Hepatocyte (in vitro differentiated cells): ENCODE data around the gene INCENP. TPM values are rescaled to one million over a fixed set of nuclear protein-coding genes. Genes with fewer than 3 reads are reported as not detected.

ENCODE experiments used
- DNase-seq: peaks from one replicate; pipeline ENCODE4 v3.0.0-alpha.2; 2016; ENCODE audit warnings: low spot score
- H2AFZ ChIP-seq: fragments of 200-600 bp; sonication (generic); 2 replicates; pipeline ENCODE4 v1.6.0; 2016; ENCODE audit warnings: antibody characterized with exemption, mild to moderate bottlenecking
- H3K27ac ChIP-seq: fragments of 200-600 bp; sonication (generic); 2 replicates; pipeline ENCODE4 v1.5.1; 2016; ENCODE audit warnings: mild to moderate bottlenecking
- H3K27me3 ChIP-seq: fragments of 200-600 bp; sonication (generic); 2 replicates; pipeline ENCODE4 v1.6.1; 2016
- H3K36me3 ChIP-seq: fragments of 200-600 bp; sonication (generic); replicated peaks from 2 replicates; pipeline ENCODE4 v1.5.1; 2016; ENCODE audit warnings: low read depth; ENCODE audit not compliant: insufficient read depth
- H3K4me1 ChIP-seq: fragments of 200-600 bp; sonication (generic); 2 replicates; pipeline ENCODE4 v1.5.1; 2016; ENCODE audit warnings: mild to moderate bottlenecking, moderate library complexity; ENCODE audit not compliant: insufficient read depth
- H3K4me2 ChIP-seq: fragments of 200-600 bp; sonication (generic); 2 replicates; pipeline ENCODE4 v1.6.0; 2016
- H3K4me3 ChIP-seq: fragments of 200-600 bp; sonication (generic); 2 replicates; pipeline ENCODE4 v1.5.1; 2016; ENCODE audit warnings: mild to moderate bottlenecking
- H3K79me2 ChIP-seq: fragments of 200-600 bp; sonication (generic); 2 replicates; pipeline ENCODE4 v1.6.0; 2017; ENCODE audit warnings: mild to moderate bottlenecking
- H3K9me2 ChIP-seq: fragments of 200-600 bp; sonication (generic); replicated peaks from 2 replicates; pipeline ENCODE4 v1.6.0; 2017; ENCODE audit warnings: mild to moderate bottlenecking; ENCODE audit not compliant: insufficient read depth
- H3K9me3 ChIP-seq: fragments of 200-600 bp; sonication (generic); 2 replicates; pipeline ENCODE4 v1.5.1; 2016; ENCODE audit warnings: low read depth, mild to moderate bottlenecking
- H4K20me1 ChIP-seq: fragments of 200-600 bp; sonication (generic); 2 replicates; pipeline ENCODE4 v1.6.0; 2016; ENCODE audit warnings: mild to moderate bottlenecking; ENCODE audit not compliant: insufficient read depth, poor library complexity, severe bottlenecking
- EZH2 ChIP-seq: fragments of 200-600 bp; sonication (generic); IDR thresholded peaks from 2 replicates; pipeline ENCODE4 v1.6.1; 2016; ENCODE audit warnings: antibody characterized with exemption, mild to moderate bottlenecking, borderline replicate concordance
- EZH2phosphoT487 ChIP-seq: fragments of 200-600 bp; sonication (generic); IDR thresholded peaks from one replicate; pipeline ENCODE4 v1.6.1; 2018; ENCODE audit warnings: antibody characterized with exemption, mild to moderate bottlenecking, low read depth, moderate library complexity; ENCODE audit not compliant: unreplicated experiment, severe bottlenecking
- WGBS: methylation state at CpG from one replicate; pipeline ENCODE4 v1.1.6; 2016; ENCODE audit warnings: low lambda C conversion rate; ENCODE audit errors: missing lambda C conversion rate; 5-methylcytosine and 5-hydroxymethylcytosine counted together
- polyA plus RNA-seq: library from polyadenylated mRNA; unstranded; fragments of >200 nt; fragmentation: Nextera tagmentation; extraction: Ambion mirVana; gene quantifications from 2 replicates; pipeline ENCODE4 v1.2.1, GENCODE V29; 2016
- total RNA-seq: library from RNA; depleted of rRNA; stranded (reverse); fragments of >200 nt; gene quantifications from 2 replicates; pipeline ENCODE4 v1.2.3, GENCODE V29; 2014
- TF ChIP-seq, protein P1 (sequence below): fragments of 200-600 bp; sonication (generic); IDR thresholded peaks from 2 replicates; pipeline ENCODE4 v1.5.1; 2016; ENCODE audit warnings: antibody characterized with exemption, mild to moderate bottlenecking; ENCODE audit not compliant: poor library complexity

INCENP gene
- total and polyA plus RNA-seq, 2 experiments from 2014 or later = 2.2 to 12.8 TPM

DNA sequence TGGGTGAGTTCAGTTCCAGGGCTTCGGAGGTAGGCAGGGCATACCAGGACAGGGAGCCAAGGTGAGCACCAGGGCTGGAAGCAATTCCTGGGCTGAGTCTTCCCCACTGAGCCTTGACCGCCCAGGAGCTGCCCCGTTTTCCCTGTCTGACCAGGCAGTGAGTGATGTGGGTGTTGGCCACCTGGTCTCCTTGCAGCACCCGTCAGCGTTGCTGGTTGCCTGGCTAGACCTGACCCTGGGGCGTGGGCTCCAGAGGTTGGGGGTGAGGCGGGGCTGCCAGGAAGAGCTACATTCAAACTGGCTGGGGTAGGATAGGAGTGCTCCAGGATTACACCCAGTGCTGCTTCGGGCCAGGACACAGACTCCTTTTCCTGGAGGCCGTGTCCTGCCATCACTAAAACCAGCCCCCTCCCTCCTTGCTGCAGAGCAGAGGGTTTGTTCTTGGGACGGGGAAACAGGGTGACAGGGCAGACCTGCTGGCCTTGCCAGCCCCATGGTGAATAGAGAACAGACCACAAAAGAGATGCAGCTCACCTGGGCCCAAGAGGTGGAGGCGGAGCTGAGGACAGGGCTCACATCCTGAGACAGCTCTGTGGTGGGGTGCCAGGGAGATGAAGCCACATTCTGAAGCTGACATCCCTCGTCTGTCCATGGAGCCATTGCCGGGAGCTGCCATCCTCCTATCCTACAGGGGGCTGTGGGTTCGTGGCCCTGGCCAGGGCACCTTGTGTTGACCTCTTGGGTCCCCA, 14.2 kb downstream of the INCENP start:
- peaks cover 1% of the 10 kb centered on the region for H3K79me2 ChIP-seq
- WGBS = 93% methylated on average over 14 of the region's 14 CpGs
- no peak for DNase-seq
- no peaks in the 10 kb centered on the region for H3K9me3 ChIP-seq
- H4K20me1 ChIP-seq = no peaks in the 10 kb centered on the region
- TF ChIP-seq EZH2phosphoT487 (no peak), EZH2 (no peak)
- TF ChIP-seq, protein P1, sequence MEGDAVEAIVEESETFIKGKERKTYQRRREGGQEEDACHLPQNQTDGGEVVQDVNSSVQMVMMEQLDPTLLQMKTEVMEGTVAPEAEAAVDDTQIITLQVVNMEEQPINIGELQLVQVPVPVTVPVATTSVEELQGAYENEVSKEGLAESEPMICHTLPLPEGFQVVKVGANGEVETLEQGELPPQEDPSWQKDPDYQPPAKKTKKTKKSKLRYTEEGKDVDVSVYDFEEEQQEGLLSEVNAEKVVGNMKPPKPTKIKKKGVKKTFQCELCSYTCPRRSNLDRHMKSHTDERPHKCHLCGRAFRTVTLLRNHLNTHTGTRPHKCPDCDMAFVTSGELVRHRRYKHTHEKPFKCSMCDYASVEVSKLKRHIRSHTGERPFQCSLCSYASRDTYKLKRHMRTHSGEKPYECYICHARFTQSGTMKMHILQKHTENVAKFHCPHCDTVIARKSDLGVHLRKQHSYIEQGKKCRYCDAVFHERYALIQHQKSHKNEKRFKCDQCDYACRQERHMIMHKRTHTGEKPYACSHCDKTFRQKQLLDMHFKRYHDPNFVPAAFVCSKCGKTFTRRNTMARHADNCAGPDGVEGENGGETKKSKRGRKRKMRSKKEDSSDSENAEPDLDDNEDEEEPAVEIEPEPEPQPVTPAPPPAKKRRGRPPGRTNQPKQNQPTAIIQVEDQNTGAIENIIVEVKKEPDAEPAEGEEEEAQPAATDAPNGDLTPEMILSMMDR = no peak
- H3K4me3 ChIP-seq = no peak overlapping the region
- no peaks in the 10 kb centered on the region for H3K4me1 ChIP-seq
- H2AFZ ChIP-seq = no peak overlapping the region
- no peaks in the 10 kb centered on the region for H3K27me3 ChIP-seq
- no peaks in the 10 kb centered on the region for H3K36me3 ChIP-seq
- H3K4me2 ChIP-seq = no peak overlapping the region
- H3K27ac ChIP-seq = no peak overlapping the region
- H3K9me2 ChIP-seq = no peaks in the 10 kb centered on the region

DNA sequence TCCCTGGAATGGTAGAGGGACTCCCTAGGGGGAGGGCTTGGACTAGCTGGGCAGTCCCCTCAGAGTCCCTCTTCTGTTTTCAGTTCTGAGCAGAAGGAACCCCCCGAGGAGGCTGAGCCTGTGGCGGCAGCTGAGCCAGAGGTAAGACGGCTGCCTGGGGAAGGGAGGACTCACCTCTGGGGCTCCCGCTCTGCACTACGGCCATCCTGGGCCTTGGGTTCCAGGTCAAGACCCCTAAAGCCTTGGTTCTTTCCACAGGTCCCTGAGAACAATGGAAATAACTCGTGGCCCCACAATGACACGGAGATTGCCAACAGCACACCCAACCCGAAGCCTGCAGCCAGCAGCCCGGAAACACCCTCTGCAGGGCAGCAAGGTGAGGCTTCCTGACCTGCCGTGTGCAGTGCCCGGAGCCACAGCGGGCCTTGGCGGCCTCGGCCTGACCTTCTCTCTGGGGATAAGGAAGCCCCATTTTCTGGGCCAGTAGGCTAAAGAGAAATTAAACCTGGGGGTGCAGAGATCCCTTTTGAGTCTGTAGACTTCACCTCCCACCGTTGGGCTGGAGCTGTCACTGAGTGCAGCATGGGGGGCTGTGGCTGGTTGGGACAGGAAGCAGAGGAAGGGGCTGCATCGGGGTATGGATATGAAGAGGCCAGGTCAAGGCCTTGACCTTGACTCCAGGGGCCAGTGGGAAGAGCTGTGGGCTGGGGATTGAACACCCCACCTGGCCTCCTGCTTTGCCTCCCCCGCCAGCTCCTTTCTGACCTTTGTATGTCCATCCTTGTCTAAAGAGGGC, 15.0 kb downstream of the INCENP start:
- H3K4me2 ChIP-seq = no peak overlapping the region

GRCh38 chr11:62139526-62140303, 15.9 kb downstream of the INCENP start:
- Histone ChIP-seq H3K27me3 (no peaks in the 10 kb centered on the region), H3K4me2 (no peak overlapping the region), H4K20me1 (no peaks in the 10 kb centered on the region), H2AFZ (no peak overlapping the region), H3K4me1 (no peaks in the 10 kb centered on the region), H3K79me2 (no peaks in the 10 kb centered on the region), H3K4me3 (no peak overlapping the region), H3K9me2 (no peaks in the 10 kb centered on the region), H3K9me3 (no peaks in the 10 kb centered on the region), H3K27ac (no peak overlapping the region), H3K36me3 (no peaks in the 10 kb centered on the region)
- WGBS = 96% methylated on average over 24 of the region's 24 CpGs
- no peak for DNase-seq
- TF ChIP-seq EZH2 = no peak
- TF ChIP-seq, protein P1 = no peak
- no peak for TF ChIP-seq EZH2phosphoT487

More for the DNA sequence above, 15.0 kb downstream of the INCENP start:
- Histone ChIP-seq H3K36me3 (no peaks in the 10 kb centered on the region), H3K27ac (no peak overlapping the region), H3K9me3 (no peaks in the 10 kb centered on the region), H3K79me2 (no peaks in the 10 kb centered on the region), H3K4me3 (no peak overlapping the region), H3K4me1 (no peaks in the 10 kb centered on the region), H3K9me2 (no peaks in the 10 kb centered on the region), H2AFZ (no peak overlapping the region), H3K27me3 (no peaks in the 10 kb centered on the region), H4K20me1 (no peaks in the 10 kb centered on the region)
- TF ChIP-seq, protein P1 = no peak
- no peak for TF ChIP-seq EZH2
- TF ChIP-seq EZH2phosphoT487 = no peak
- no peak for DNase-seq
- 92% methylated on average over 17 of the region's 17 CpGs for WGBS
